WTC11 (cell line): ENCODE data around the gene CRELD2. TPM values are rescaled to one million over a fixed set of nuclear protein-coding genes. Genes with fewer than 3 reads are reported as not detected.

Source experiments
- ATAC-seq: fragments of 200-7000 bp; cut with Tn5 transposase; 2 replicates; pipeline ENCODE4 v1.10.0; 2021; ENCODE audit warnings: mild to moderate bottlenecking, moderate library complexity
- CTCF ChIA-PET: fragments of 300-600 bp; sonication (Branson Sonifier 250); formaldehyde crosslinking; loops from one replicate; lab custom pipeline; 2021; ENCODE audit warnings: antibody characterized with exemption; lab: Charles Lee
- POLR2A ChIA-PET: fragments of 350-600 bp; sonication (Branson Sonifier 250); formaldehyde crosslinking; loops from one replicate; lab custom pipeline; 2021; ENCODE audit warnings: antibody characterized with exemption; lab: Charles Lee
- DNase-seq: peaks from one replicate; pipeline ENCODE4 v3.0.0; 2021; ENCODE audit warnings: low spot score
- H3K27ac Mint-ChIP-seq: 2 replicates; pipeline ENCODE4 v1.8.0; 2021; ENCODE audit warnings: mixed read lengths
- H3K27me3 Mint-ChIP-seq: 2 replicates; pipeline ENCODE4 v1.8.0; 2021; ENCODE audit warnings: low read depth, mild to moderate bottlenecking, moderate library complexity, mixed read lengths
- H3K36me3 Mint-ChIP-seq: 2 replicates; pipeline ENCODE4 v1.8.0; 2021; ENCODE audit warnings: mixed read lengths
- H3K4me1 Mint-ChIP-seq: 2 replicates; pipeline ENCODE4 v1.8.0; 2022; ENCODE audit warnings: mixed read lengths
- H3K4me3 Mint-ChIP-seq: 2 replicates; pipeline ENCODE4 v1.8.0; 2021; ENCODE audit warnings: mild to moderate bottlenecking, moderate library complexity, mixed read lengths
- H3K9me3 Mint-ChIP-seq: 2 replicates; pipeline ENCODE4 v1.8.0; 2021; ENCODE audit warnings: mixed read lengths
- CBFB ChIP-seq: sonication (generic); formaldehyde crosslinking; IDR thresholded peaks from 2 replicates; pipeline ENCODE4 v1.8.1; 2022; ENCODE audit warnings: mild to moderate bottlenecking, low read depth, missing genetic modification reagents
- EMX1 ChIP-seq: fragments of 250-450 bp; sonication (Bioruptor Pico); IDR thresholded peaks from 2 replicates; pipeline ENCODE4 v1.8.0; 2021; ENCODE audit warnings: mild to moderate bottlenecking
- ETV6 ChIP-seq: sonication (generic); formaldehyde crosslinking; IDR thresholded peaks from 2 replicates; pipeline ENCODE4 v1.8.1; 2022; ENCODE audit warnings: mild to moderate bottlenecking, missing genetic modification reagents
- FOXJ3 ChIP-seq: sonication (generic); formaldehyde crosslinking; IDR thresholded peaks from 2 replicates; pipeline ENCODE4 v1.9.0; 2021; ENCODE audit warnings: missing genetic modification reagents, mild to moderate bottlenecking, borderline replicate concordance
- FOXK1 ChIP-seq: sonication (generic); formaldehyde crosslinking; IDR thresholded peaks from 2 replicates; pipeline ENCODE4 v1.8.0; 2022; ENCODE audit warnings: mild to moderate bottlenecking, moderate library complexity, missing genetic modification reagents
- GRHL2 ChIP-seq: fragments of 250-450 bp; sonication (Bioruptor Pico); IDR thresholded peaks from 2 replicates; pipeline ENCODE4 v1.8.0; 2022; ENCODE audit warnings: mild to moderate bottlenecking, moderate library complexity; ENCODE audit not compliant: insufficient replicate concordance, severe bottlenecking
- HMGXB4 ChIP-seq: sonication (generic); formaldehyde crosslinking; IDR thresholded peaks from 2 replicates; pipeline ENCODE4 v1.8.1; 2023; ENCODE audit warnings: mild to moderate bottlenecking, moderate library complexity, missing genetic modification reagents
- JAZF1 ChIP-seq: fragments of 250-450 bp; sonication (Bioruptor Pico); IDR thresholded peaks from 2 replicates; pipeline ENCODE4 v1.9.0; 2021; ENCODE audit warnings: moderate library complexity, mild to moderate bottlenecking, inconsistent platforms
- KAT7 ChIP-seq: sonication (generic); formaldehyde crosslinking; IDR thresholded peaks from 2 replicates; pipeline ENCODE4 v1.8.1; 2023; ENCODE audit warnings: missing genetic modification reagents, mild to moderate bottlenecking, borderline replicate concordance
- MYBL2 ChIP-seq: sonication (generic); formaldehyde crosslinking; IDR thresholded peaks from 2 replicates; pipeline ENCODE4 v1.8.1; 2023; ENCODE audit warnings: mild to moderate bottlenecking, moderate library complexity, missing genetic modification reagents
- NFYB ChIP-seq: sonication (generic); formaldehyde crosslinking; conservative IDR thresholded peaks from 2 replicates; pipeline ENCODE4 v1.8.0; 2022; ENCODE audit warnings: low read depth, missing genetic modification reagents
- PRDM15 ChIP-seq: sonication (generic); formaldehyde crosslinking; IDR thresholded peaks from 2 replicates; pipeline ENCODE4 v1.8.0; 2022; ENCODE audit warnings: missing genetic modification reagents
- PREB ChIP-seq: sonication (generic); formaldehyde crosslinking; IDR thresholded peaks from 2 replicates; pipeline ENCODE4 v1.8.1; 2022; ENCODE audit warnings: mild to moderate bottlenecking, missing genetic modification reagents, moderate library complexity, borderline replicate concordance
- RELA ChIP-seq: sonication (generic); formaldehyde crosslinking; IDR thresholded peaks from 2 replicates; pipeline ENCODE4 v1.8.1; 2022; ENCODE audit warnings: missing genetic modification reagents, mild to moderate bottlenecking, borderline replicate concordance
- SOX15 ChIP-seq: fragments of 250-450 bp; sonication (Bioruptor Pico); IDR thresholded peaks from 2 replicates; pipeline ENCODE4 v1.9.0; 2021; ENCODE audit warnings: mild to moderate bottlenecking
- SP1 ChIP-seq: sonication (generic); formaldehyde crosslinking; conservative IDR thresholded peaks from 2 replicates; pipeline ENCODE4 v1.8.1; 2022; ENCODE audit warnings: missing genetic modification reagents
- STAT6 ChIP-seq: sonication (generic); formaldehyde crosslinking; conservative IDR thresholded peaks from 2 replicates; pipeline ENCODE4 v1.8.1; 2023; ENCODE audit warnings: mild to moderate bottlenecking, low read depth, missing genetic modification reagents, moderate library complexity
- ZBTB21 ChIP-seq: sonication (generic); formaldehyde crosslinking; IDR thresholded peaks from 2 replicates; pipeline ENCODE4 v1.8.1; 2023; ENCODE audit warnings: mild to moderate bottlenecking, missing genetic modification reagents, borderline replicate concordance
- ZNF263 ChIP-seq: sonication (generic); formaldehyde crosslinking; IDR thresholded peaks from 2 replicates; pipeline ENCODE4 v1.8.1; 2022; ENCODE audit warnings: low read depth, mild to moderate bottlenecking, moderate library complexity, missing genetic modification reagents
- ZNF423 ChIP-seq: fragments of 250-450 bp; sonication (Bioruptor Pico); IDR thresholded peaks from 2 replicates; pipeline ENCODE4 v2.1.2; 2022; ENCODE audit warnings: mild to moderate bottlenecking, moderate library complexity
- ZNF425 ChIP-seq: fragments of 250-450 bp; sonication (Bioruptor Pico); conservative IDR thresholded peaks from 2 replicates; pipeline ENCODE4 v1.9.0; 2021; ENCODE audit warnings: mild to moderate bottlenecking
- total RNA-seq: library from RNA; stranded (reverse); gene quantifications from 3 replicates; pipeline ENCODE4 v1.2.3, GENCODE V29; 2021
- TF ChIP-seq, protein P1 (sequence below): sonication (generic); formaldehyde crosslinking; IDR thresholded peaks from 2 replicates; pipeline ENCODE4 v1.8.1; 2023; ENCODE audit warnings: mild to moderate bottlenecking, missing genetic modification reagents, moderate library complexity
- TF ChIP-seq, protein P2 (sequence below): sonication (generic); formaldehyde crosslinking; IDR thresholded peaks from 2 replicates; pipeline ENCODE4 v1.8.0; 2022; ENCODE audit warnings: mild to moderate bottlenecking, missing genetic modification reagents

CRELD2 gene
- total RNA-seq, 1 experiment from 2014 or later, result 42.8 TPM

DNA sequence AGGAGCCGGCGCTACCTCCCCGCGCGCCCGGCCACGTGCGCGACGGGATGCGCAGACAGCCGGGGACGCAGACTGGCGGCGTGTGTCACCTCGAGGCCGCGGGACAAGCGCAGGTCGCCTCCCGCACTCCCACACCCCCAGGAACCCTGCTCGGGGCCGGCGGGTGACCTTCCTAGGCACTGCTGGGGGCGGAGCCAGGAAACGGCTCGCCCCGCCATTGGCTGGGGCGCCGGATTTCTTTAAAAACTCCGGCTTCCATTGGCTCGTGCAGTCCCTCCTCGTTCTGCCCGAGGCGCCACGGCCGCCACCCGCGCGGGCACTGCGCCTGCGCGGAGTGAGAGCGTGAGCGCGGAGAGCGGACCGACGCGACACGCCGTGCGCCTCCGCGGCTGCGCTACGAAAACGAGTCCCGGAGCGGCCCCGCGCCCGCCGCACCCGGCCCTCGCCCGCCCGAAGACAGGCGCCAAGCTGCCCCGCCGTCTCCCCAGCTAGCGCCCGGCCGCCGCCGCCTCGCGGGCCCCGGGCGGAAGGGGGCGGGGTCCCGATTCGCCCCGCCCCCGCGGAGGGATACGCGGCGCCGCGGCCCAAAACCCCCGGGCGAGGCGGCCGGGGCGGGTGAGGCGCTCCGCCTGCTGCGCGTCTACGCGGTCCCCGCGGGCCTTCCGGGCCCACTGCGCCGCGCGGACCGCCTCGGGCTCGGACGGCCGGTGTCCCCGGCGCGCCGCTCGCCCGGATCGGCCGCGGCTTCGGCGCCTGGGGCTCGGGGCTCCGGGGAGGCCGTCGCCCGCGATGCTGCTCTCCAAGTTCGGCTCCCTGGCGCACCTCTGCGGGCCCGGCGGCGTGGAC lies 41.9 kb downstream of the CRELD2 start, which contains the start of gene PIM3:
PIM3 (plus strand) TSS at position 614 of the 846 bp plus-strand sequence; CDS start at position 790, 176 bp downstream.
- ChIA-PET CTCF (interaction anchor here (1.0 to 1.6 kb wide), 2 partner anchors 14 to 29 kb away, joined by 4 to 5 read pairs; no protein-coding TSS in a partner anchor), POLR2A (no interaction called here)
- Mint-ChIP-seq H3K4me3 (peak within 1 kb of the TSS; percentile 81), H3K9me3 (no peaks in the 10 kb centered on the region), H3K27ac (no peak within 1 kb of the TSS; the same call in 1 of the 2 replicates), H3K4me1 (peaks cover 5% of the 10 kb centered on the region; the same call in 1 of the 2 replicates), H3K27me3 (no peaks in the 10 kb centered on the region; the same call in 1 of the 2 replicates), H3K36me3 (peaks cover 7% of the 10 kb centered on the region)
- ATAC-seq (peak; percentile 85), DNase-seq (peak; percentile 88)
- TF ChIP-seq PRDM15 (CRISPR knock-in tag), result no peak
- TF ChIP-seq FOXK1 (CRISPR knock-in tag), result peak; percentile 21; the same call in 1 of the 2 replicates
- TF ChIP-seq RELA, result peak; percentile 70; the same call in 1 of the 2 replicates
- 0 out of 2 replicates have a peak, but pooled peaks have one; percentile 6 for TF ChIP-seq ZNF423 (CRISPR knock-in tag)
- TF ChIP-seq, protein P1, sequence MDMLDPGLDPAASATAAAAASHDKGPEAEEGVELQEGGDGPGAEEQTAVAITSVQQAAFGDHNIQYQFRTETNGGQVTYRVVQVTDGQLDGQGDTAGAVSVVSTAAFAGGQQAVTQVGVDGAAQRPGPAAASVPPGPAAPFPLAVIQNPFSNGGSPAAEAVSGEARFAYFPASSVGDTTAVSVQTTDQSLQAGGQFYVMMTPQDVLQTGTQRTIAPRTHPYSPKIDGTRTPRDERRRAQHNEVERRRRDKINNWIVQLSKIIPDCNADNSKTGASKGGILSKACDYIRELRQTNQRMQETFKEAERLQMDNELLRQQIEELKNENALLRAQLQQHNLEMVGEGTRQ, result peak; percentile 7; the same call in 1 of the 2 replicates
- 0 out of 2 replicates have a peak, but pooled peaks have one; percentile 14 for TF ChIP-seq ETV6 (CRISPR knock-in tag)
- peak; percentile 98 for TF ChIP-seq SP1
- TF ChIP-seq STAT6 (CRISPR knock-in tag), result no peak
- 0 out of 2 replicates have a peak, but pooled peaks have one; percentile 11 for TF ChIP-seq ZNF263
- TF ChIP-seq GRHL2, result no peak
- TF ChIP-seq ZBTB21 (CRISPR knock-in tag), result peak; percentile 42; the same call in 1 of the 2 replicates
- TF ChIP-seq SOX15 (CRISPR knock-in tag), result no peak
- TF ChIP-seq ZNF425, result no peak
- TF ChIP-seq MYBL2 (CRISPR knock-in tag), result 0 out of 2 replicates have a peak, but pooled peaks have one; percentile 60
- TF ChIP-seq JAZF1 (CRISPR knock-in tag), result no peak
- 0 out of 2 replicates have a peak, but pooled peaks have one; percentile 64 for TF ChIP-seq EMX1
- TF ChIP-seq HMGXB4 (CRISPR knock-in tag), result peak; percentile 37; the same call in 1 of the 2 replicates
- TF ChIP-seq NFYB (CRISPR knock-in tag), result peak; percentile 58
- 0 out of 2 replicates have a peak, but pooled peaks have one; percentile 11 for TF ChIP-seq PREB (CRISPR knock-in tag)
- TF ChIP-seq KAT7, result peak; percentile 94
- TF ChIP-seq FOXJ3 (CRISPR knock-in tag), result no peak
- 0 out of 2 replicates have a peak, but pooled peaks have one; percentile 30 for TF ChIP-seq CBFB (CRISPR knock-in tag)
- TF ChIP-seq, protein P2, sequence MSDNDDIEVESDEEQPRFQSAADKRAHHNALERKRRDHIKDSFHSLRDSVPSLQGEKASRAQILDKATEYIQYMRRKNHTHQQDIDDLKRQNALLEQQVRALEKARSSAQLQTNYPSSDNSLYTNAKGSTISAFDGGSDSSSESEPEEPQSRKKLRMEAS (CRISPR knock-in tag), result peak; percentile 72; the same call in 1 of the 2 replicates
